ENCODE measurements around the gene MAML3. TPM values are rescaled to one million over a fixed set of nuclear protein-coding genes. Genes with fewer than 3 reads are reported as not detected.

Gene MAML3
- total RNA-seq, 1 donor from 2014 or later = 8.1 TPM

DNA sequence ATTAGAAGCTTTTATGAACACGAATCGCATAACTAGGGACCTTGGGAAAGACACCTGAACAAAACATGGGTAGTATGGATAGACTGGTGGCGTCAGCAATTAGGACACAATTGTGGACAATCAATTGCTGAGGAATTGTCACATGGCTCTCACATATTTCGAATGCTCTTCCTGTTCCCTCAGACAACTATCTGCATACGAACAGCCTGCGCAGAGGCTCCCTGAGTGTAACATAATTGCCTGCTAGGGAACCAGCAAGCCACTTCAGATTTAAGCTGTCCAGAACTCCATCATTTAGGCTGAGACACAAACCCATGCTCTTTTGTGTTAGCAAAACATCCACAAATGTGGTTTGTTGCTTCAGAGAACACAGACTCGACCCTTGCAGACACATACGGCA lies 327.6 kb downstream of the MAML3 start:
- FAIRE-seq (no peak), DNase-seq (ENCODE audit: low read depth) (no peak)
- H3K36me3 Mint-ChIP-seq (ENCODE audit: low read depth, unreplicated experiment) = peaks cover 5% of the 10 kb centered on the region
- H3K9ac ChIP-seq (ENCODE audit: low read length) = no peak overlapping the region
- H3K4me2 ChIP-seq (ENCODE audit: low read length) = no peak overlapping the region
- H3K9me3 ChIP-seq (ENCODE audit: insufficient read depth, low read depth, low read length) = no peaks in the 10 kb centered on the region
- H3K4me1 Mint-ChIP-seq (ENCODE audit: low read depth, unreplicated experiment) = peaks cover 7% of the 10 kb centered on the region
- peaks cover 4% of the 10 kb centered on the region for H3K9me3 Mint-ChIP-seq (ENCODE audit: unreplicated experiment)
- no peak for TF ChIP-seq EZH2 (IDR thresholded peaks at IDR 0.05; ENCODE audit: insufficient read depth, low read length)
- TF ChIP-seq, protein P1, sequence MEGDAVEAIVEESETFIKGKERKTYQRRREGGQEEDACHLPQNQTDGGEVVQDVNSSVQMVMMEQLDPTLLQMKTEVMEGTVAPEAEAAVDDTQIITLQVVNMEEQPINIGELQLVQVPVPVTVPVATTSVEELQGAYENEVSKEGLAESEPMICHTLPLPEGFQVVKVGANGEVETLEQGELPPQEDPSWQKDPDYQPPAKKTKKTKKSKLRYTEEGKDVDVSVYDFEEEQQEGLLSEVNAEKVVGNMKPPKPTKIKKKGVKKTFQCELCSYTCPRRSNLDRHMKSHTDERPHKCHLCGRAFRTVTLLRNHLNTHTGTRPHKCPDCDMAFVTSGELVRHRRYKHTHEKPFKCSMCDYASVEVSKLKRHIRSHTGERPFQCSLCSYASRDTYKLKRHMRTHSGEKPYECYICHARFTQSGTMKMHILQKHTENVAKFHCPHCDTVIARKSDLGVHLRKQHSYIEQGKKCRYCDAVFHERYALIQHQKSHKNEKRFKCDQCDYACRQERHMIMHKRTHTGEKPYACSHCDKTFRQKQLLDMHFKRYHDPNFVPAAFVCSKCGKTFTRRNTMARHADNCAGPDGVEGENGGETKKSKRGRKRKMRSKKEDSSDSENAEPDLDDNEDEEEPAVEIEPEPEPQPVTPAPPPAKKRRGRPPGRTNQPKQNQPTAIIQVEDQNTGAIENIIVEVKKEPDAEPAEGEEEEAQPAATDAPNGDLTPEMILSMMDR (IDR thresholded peaks at IDR 0.05; ENCODE audit: insufficient read depth, low read depth, low read length) = no peak
- no peak overlapping the region for H3K4me3 Mint-ChIP-seq (ENCODE audit: unreplicated experiment)
- H3K4me3 ChIP-seq (ENCODE audit: insufficient read depth, low read depth, low read length) = no peak overlapping the region
- no peak overlapping the region for H2AFZ ChIP-seq (ENCODE audit: low read depth, low read length)
- H3K79me2 ChIP-seq (ENCODE audit: insufficient read depth, low read length) = no peaks in the 10 kb centered on the region
- H3K27me3 Mint-ChIP-seq (ENCODE audit: low read depth, unreplicated experiment) = peaks cover 2% of the 10 kb centered on the region
- no peaks in the 10 kb centered on the region for H3K4me1 ChIP-seq (ENCODE audit: insufficient read depth, low read length)
- H3K27me3 ChIP-seq (ENCODE audit: insufficient read depth, low read length) = no peaks in the 10 kb centered on the region
- no peak overlapping the region for H3K27ac ChIP-seq (ENCODE audit: low read depth, low read length)
- no peak overlapping the region for H3K27ac Mint-ChIP-seq (ENCODE audit: unreplicated experiment)
- H4K20me1 ChIP-seq (ENCODE audit: insufficient read depth, low read length) = no peaks in the 10 kb centered on the region
- no peaks in the 10 kb centered on the region for H3K36me3 ChIP-seq (ENCODE audit: insufficient read depth, low read length)

DNA sequence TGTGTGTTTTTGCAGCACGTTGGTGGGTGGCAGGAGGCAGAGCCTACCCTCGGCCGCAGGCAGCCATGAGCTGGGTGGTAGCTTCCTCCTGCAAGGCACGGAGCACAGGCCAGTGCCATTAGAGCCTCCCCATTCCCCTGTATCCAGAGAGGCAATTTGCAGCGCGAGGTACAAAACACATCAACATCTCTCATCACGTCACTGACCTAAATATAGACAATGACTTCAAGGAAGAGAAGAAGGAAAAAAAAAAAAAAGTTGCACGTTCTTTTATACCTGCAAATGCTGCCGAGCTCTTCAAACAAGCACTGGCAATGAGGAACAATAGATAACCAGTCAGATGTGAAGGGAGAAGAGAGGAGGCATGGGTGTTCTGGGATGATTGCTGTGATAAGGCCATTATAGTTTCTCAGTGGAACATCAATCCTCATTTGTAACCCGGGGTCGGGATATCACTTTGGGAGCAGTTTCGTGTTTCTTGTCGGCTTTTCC lies 328.4 kb downstream of the MAML3 start:
- Mint-ChIP-seq H3K4me3 (ENCODE audit: unreplicated experiment) (no peak overlapping the region), H3K36me3 (ENCODE audit: low read depth, unreplicated experiment) (peaks cover 9% of the 10 kb centered on the region), H3K27ac (ENCODE audit: unreplicated experiment) (no peak overlapping the region), H3K9me3 (ENCODE audit: unreplicated experiment) (peaks cover 3% of the 10 kb centered on the region), H3K4me1 (ENCODE audit: low read depth, unreplicated experiment) (peaks cover 7% of the 10 kb centered on the region), H3K27me3 (ENCODE audit: low read depth, unreplicated experiment) (peaks cover 2% of the 10 kb centered on the region)
- no peak overlapping the region for H3K9ac ChIP-seq (ENCODE audit: low read length)
- H3K36me3 ChIP-seq (ENCODE audit: insufficient read depth, low read length) = no peaks in the 10 kb centered on the region
- no peak for FAIRE-seq
- H4K20me1 ChIP-seq (ENCODE audit: insufficient read depth, low read length) = no peaks in the 10 kb centered on the region
- H3K79me2 ChIP-seq (ENCODE audit: insufficient read depth, low read length) = no peaks in the 10 kb centered on the region
- H3K4me2 ChIP-seq (ENCODE audit: low read length) = no peak overlapping the region
- H3K4me3 ChIP-seq (ENCODE audit: insufficient read depth, low read depth, low read length) = no peak overlapping the region
- no peaks in the 10 kb centered on the region for H3K27me3 ChIP-seq (ENCODE audit: insufficient read depth, low read length)
- H3K4me1 ChIP-seq (ENCODE audit: insufficient read depth, low read length) = no peaks in the 10 kb centered on the region
- no peak overlapping the region for H3K27ac ChIP-seq (ENCODE audit: low read depth, low read length)
- TF ChIP-seq, protein P1 (IDR thresholded peaks at IDR 0.05; ENCODE audit: insufficient read depth, low read depth, low read length) = no peak
- TF ChIP-seq EZH2 (IDR thresholded peaks at IDR 0.05; ENCODE audit: insufficient read depth, low read length) = no peak
- no peaks in the 10 kb centered on the region for H3K9me3 ChIP-seq (ENCODE audit: insufficient read depth, low read depth, low read length)
- no peak for DNase-seq (ENCODE audit: low read depth)
- H2AFZ ChIP-seq (ENCODE audit: low read depth, low read length) = no peak overlapping the region

DNA sequence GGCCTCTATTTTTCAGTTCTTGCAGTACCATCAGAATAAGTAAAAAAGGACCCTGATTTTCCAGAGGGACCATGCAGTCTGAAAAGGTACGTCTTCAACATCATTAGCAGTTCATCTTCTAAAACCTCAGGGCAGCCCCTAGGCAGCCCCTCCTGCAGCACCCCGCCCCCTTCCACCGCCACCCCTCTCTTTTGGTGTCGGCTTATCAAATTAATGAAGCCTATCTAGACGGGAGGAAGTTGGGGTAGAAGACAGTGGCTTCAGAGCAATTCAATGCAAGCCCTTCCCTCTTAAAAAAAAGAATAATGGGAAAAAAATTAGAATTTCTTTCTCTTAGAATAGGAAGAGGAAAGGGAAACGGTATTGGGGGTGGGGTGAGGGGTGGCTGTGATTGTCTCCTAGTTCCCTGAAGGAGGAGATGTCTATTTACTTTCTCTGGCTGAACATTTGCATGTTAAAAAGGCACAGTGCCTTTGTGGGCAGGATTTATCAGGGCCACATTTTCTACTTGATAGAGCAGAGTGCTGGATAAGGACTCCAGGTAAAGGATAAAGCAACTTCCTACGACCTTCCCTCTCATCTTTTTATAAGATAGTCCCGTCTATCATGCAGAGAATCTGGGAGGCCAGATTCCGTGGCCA lies 329.0 kb downstream of the MAML3 start:
- H3K9me3 Mint-ChIP-seq (ENCODE audit: unreplicated experiment) = peaks cover 3% of the 10 kb centered on the region
- TF ChIP-seq, protein P1 (IDR thresholded peaks at IDR 0.05; ENCODE audit: insufficient read depth, low read depth, low read length) = no peak
- no peak for TF ChIP-seq EZH2 (IDR thresholded peaks at IDR 0.05; ENCODE audit: insufficient read depth, low read length)
- peaks cover 2% of the 10 kb centered on the region for H3K27me3 Mint-ChIP-seq (ENCODE audit: low read depth, unreplicated experiment)
- H3K4me1 Mint-ChIP-seq (ENCODE audit: low read depth, unreplicated experiment) = peaks cover 7% of the 10 kb centered on the region
- no peaks in the 10 kb centered on the region for H4K20me1 ChIP-seq (ENCODE audit: insufficient read depth, low read length)
- no peaks in the 10 kb centered on the region for H3K9me3 ChIP-seq (ENCODE audit: insufficient read depth, low read depth, low read length)
- H3K79me2 ChIP-seq (ENCODE audit: insufficient read depth, low read length) = no peaks in the 10 kb centered on the region
- peaks cover 9% of the 10 kb centered on the region for H3K36me3 Mint-ChIP-seq (ENCODE audit: low read depth, unreplicated experiment)
- H3K9ac ChIP-seq (ENCODE audit: low read length) = no peak overlapping the region
- no peaks in the 10 kb centered on the region for H3K36me3 ChIP-seq (ENCODE audit: insufficient read depth, low read length)
- FAIRE-seq = no peak
- H3K27me3 ChIP-seq (ENCODE audit: insufficient read depth, low read length) = no peaks in the 10 kb centered on the region
- H3K27ac Mint-ChIP-seq (ENCODE audit: unreplicated experiment) = no peak overlapping the region
- no peak overlapping the region for H3K4me3 ChIP-seq (ENCODE audit: insufficient read depth, low read depth, low read length)
- H3K4me1 ChIP-seq (ENCODE audit: insufficient read depth, low read length) = no peaks in the 10 kb centered on the region
- H3K4me2 ChIP-seq (ENCODE audit: low read length) = no peak overlapping the region
- H3K27ac ChIP-seq (ENCODE audit: low read depth, low read length) = no peak overlapping the region
- H3K4me3 Mint-ChIP-seq (ENCODE audit: unreplicated experiment) = no peak overlapping the region
- H2AFZ ChIP-seq (ENCODE audit: low read depth, low read length) = no peak overlapping the region
- no peak for DNase-seq (ENCODE audit: low read depth)

Data from astrocyte (in vitro differentiated cells and primary cell).